PC-9 (cell line): ENCODE measurements around the gene MSI2. TPM values are rescaled to one million over a fixed set of nuclear protein-coding genes. Genes with fewer than 3 reads are reported as not detected.

Experiments used
- BruUV-seq: library from RNA; stranded (reverse); fragments of 400-500 nt; replicated peaks from 2 replicates; lab custom pipeline; 2021; lab: Mats Ljungman, UMichigan
- CTCF ChIA-PET: fragments of 300-600 bp; sonication (Branson Sonifier 250); formaldehyde crosslinking; loops from one replicate; lab custom pipeline; 2022; ENCODE audit warnings: antibody characterized with exemption; lab: Charles Lee
- POLR2A ChIA-PET: fragments of 300-600 bp; sonication (Branson Sonifier 250); formaldehyde crosslinking; loops from one replicate; lab custom pipeline; 2022; ENCODE audit warnings: antibody characterized with exemption; ENCODE audit not compliant: unreplicated experiment; lab: Charles Lee
- DNase-seq, 2 experiments: peaks; one replicate each; pipeline versions ENCODE4 v3.0.0 to v3.0.0-alpha.2; 2015 to 2022; ENCODE audit warnings: mixed read lengths in 1 of 2
- H2AFZ ChIP-seq: fragments of 200-600 bp; sonication (generic); 2 replicates; pipeline ENCODE4 v1.8.1; 2017; ENCODE audit warnings: antibody characterized with exemption
- H3F3A ChIP-seq: fragments of 200-600 bp; sonication (generic); 2 replicates; pipeline ENCODE4 v1.8.1; 2017; ENCODE audit warnings: antibody characterized with exemption, mild to moderate bottlenecking, low read depth; ENCODE audit not compliant: insufficient read depth
- H3K27ac ChIP-seq: fragments of 200-600 bp; sonication (generic); 2 replicates; pipeline ENCODE4 v1.6.1; 2016; ENCODE audit warnings: mixed run types
- H3K27me3 ChIP-seq: fragments of 200-600 bp; sonication (generic); 2 replicates; pipeline ENCODE4 v1.6.1; 2016; ENCODE audit warnings: low read depth, mixed run types; ENCODE audit not compliant: insufficient read depth
- H3K36me3 ChIP-seq: fragments of 200-600 bp; sonication (generic); 2 replicates; pipeline ENCODE4 v1.6.1; 2016; ENCODE audit warnings: low read depth, mixed run types
- H3K4me1 ChIP-seq: fragments of 200-600 bp; sonication (generic); replicated peaks from 2 replicates; pipeline ENCODE4 v1.6.1; 2016; ENCODE audit warnings: mixed run types; ENCODE audit not compliant: insufficient read depth
- H3K4me2 ChIP-seq: fragments of 200-600 bp; sonication (generic); 2 replicates; pipeline ENCODE4 v1.6.1; 2017; ENCODE audit warnings: mixed run types
- H3K4me3 ChIP-seq: fragments of 200-600 bp; sonication (generic); 2 replicates; pipeline ENCODE4 v1.6.1; 2016; ENCODE audit warnings: mixed run types
- H3K79me2 ChIP-seq: fragments of 200-600 bp; sonication (generic); 2 replicates; pipeline ENCODE4 v1.6.1; 2017; ENCODE audit warnings: low read depth, mixed run types
- H3K9me2 ChIP-seq: fragments of 200-600 bp; sonication (generic); 2 replicates; pipeline ENCODE4 v1.8.1; 2017; ENCODE audit warnings: mild to moderate bottlenecking; ENCODE audit not compliant: insufficient read depth
- H3K9me3 ChIP-seq: fragments of 200-600 bp; sonication (generic); 2 replicates; pipeline ENCODE4 v1.8.1; 2016; ENCODE audit warnings: low read depth; ENCODE audit not compliant: insufficient read depth
- H4K20me1 ChIP-seq: fragments of 200-600 bp; sonication (generic); 2 replicates; pipeline ENCODE4 v1.8.1; 2017; ENCODE audit not compliant: insufficient read depth
- EZH2 ChIP-seq: fragments of 200-600 bp; sonication (generic); IDR thresholded peaks from 2 replicates; pipeline ENCODE4 v1.8.0; 2017; ENCODE audit warnings: antibody characterized with exemption, low read depth
- intact Hi-C: fragments of 100-400 bp; cut with micrococcal nuclease; formaldehyde crosslinking; loops from one replicate; pipeline ENCODE4 v1.10.0; 2022; ENCODE audit not compliant: unreplicated experiment
- total RNA-seq: library from RNA; stranded (reverse); gene quantifications from 2 replicates; pipeline ENCODE4 v1.2.3, GENCODE V29; 2021
- TF ChIP-seq, protein P1 (sequence below): fragments of 200-600 bp; sonication (generic); conservative IDR thresholded peaks from 2 replicates; pipeline ENCODE4 v1.6.1; 2017; ENCODE audit warnings: mixed run types, antibody characterized with exemption, mild to moderate bottlenecking, moderate library complexity

Gene MSI2
- total RNA-seq, 1 experiment from 2014 or later = 15.7 TPM

DNA sequence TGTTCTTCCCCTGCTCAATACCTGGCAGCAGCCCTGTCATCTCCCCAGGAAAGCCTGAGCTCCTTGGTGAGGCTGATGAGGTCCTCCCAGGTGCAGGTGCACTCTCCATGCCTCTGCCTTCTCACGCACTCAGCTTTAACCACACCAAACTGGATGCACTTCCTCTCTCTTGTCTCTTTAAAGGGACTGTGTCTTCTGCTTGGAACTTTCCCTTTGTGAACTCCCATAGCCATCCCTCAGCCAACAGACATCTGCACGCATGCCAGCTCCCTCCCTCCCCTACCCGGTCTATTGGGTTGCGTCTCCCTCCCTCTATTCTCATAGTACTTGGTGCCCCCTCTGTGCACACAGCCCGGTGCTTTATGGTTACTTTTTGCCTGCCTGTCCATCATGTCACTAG, 231.2 kb downstream of the MSI2 start:
- Histone ChIP-seq H3F3A (no peaks in the 10 kb centered on the region), H3K9me3 (no peaks in the 10 kb centered on the region), H3K4me2 (no peak overlapping the region), H4K20me1 (no peaks in the 10 kb centered on the region), H3K4me3 (no peak overlapping the region), H3K9me2 (no peaks in the 10 kb centered on the region), H3K79me2 (no peaks in the 10 kb centered on the region), H3K27me3 (peaks cover 29% of the 10 kb centered on the region), H2AFZ (no peak overlapping the region), H3K27ac (no peak overlapping the region), H3K4me1 (no peaks in the 10 kb centered on the region), H3K36me3 (no peaks in the 10 kb centered on the region)
- DNase-seq = peak in 1 of 2 experiments; percentile 19
- CTCF ChIA-PET = no interaction called here
- intact Hi-C loops = no loop called here
- BruUV-seq = no TSS peak
- no peak for TF ChIP-seq EZH2
- TF ChIP-seq, protein P1, sequence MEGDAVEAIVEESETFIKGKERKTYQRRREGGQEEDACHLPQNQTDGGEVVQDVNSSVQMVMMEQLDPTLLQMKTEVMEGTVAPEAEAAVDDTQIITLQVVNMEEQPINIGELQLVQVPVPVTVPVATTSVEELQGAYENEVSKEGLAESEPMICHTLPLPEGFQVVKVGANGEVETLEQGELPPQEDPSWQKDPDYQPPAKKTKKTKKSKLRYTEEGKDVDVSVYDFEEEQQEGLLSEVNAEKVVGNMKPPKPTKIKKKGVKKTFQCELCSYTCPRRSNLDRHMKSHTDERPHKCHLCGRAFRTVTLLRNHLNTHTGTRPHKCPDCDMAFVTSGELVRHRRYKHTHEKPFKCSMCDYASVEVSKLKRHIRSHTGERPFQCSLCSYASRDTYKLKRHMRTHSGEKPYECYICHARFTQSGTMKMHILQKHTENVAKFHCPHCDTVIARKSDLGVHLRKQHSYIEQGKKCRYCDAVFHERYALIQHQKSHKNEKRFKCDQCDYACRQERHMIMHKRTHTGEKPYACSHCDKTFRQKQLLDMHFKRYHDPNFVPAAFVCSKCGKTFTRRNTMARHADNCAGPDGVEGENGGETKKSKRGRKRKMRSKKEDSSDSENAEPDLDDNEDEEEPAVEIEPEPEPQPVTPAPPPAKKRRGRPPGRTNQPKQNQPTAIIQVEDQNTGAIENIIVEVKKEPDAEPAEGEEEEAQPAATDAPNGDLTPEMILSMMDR = no peak
- POLR2A ChIA-PET = no interaction called here

DNA sequence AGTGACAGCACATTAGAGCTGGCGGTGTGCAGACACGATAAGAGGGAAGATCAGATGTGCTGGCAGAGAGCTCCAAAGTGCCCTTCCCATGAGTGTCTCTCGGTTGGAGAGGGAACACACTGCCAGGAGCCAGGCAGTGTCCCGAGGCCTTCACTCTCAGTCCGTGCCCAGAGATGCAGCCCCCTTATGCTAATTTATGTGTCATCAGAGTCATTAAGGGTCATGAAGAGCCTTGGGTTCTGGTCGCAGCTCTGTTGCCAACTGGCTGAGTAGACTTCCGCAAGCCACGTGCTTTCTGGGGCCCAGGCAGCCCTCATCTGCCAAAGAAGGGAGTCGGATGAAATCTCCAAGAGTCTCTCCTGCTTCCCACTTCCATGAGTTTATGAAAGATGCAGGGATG, 232.5 kb downstream of the MSI2 start:
- Histone ChIP-seq H3F3A (no peaks in the 10 kb centered on the region), H3K4me1 (no peaks in the 10 kb centered on the region), H3K79me2 (no peaks in the 10 kb centered on the region), H3K27me3 (peaks cover 32% of the 10 kb centered on the region), H3K4me2 (no peak overlapping the region), H3K27ac (no peak overlapping the region), H3K9me2 (no peaks in the 10 kb centered on the region), H3K4me3 (no peak overlapping the region), H3K9me3 (no peaks in the 10 kb centered on the region), H4K20me1 (no peaks in the 10 kb centered on the region), H2AFZ (no peak overlapping the region), H3K36me3 (no peaks in the 10 kb centered on the region)
- DNase-seq = peak in 1 of 2 experiments; percentile 5
- ChIA-PET POLR2A (no interaction called here), CTCF (interaction anchor here (0.6 kb wide), 1 partner anchor 227 kb away, joined by 3 read pairs; no protein-coding TSS in a partner anchor)
- TF ChIP-seq, protein P1 = no peak
- no peak for TF ChIP-seq EZH2
- BruUV-seq = no TSS peak
- intact Hi-C loops = no loop called here

DNA sequence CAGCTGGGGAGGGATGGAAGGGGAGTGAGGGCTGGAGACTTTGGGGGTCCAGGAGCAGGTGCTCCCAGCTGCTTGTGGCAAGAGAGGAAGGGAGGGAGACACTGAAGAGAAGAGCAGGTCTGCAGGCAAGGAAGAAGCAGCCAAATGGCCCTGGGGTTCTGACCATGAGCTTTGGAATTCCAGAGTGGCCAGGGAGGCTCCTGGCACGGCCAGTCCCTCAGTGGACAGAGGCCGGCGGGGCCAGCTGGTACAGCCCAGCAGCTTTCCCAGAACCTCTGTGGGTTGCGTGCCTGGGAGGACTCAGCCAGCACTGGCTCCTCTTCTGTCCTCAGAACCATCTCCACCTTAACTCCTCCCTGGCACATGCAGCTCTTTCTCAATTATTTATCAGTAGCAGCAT, 233.0 kb downstream of the MSI2 start:
- no peak overlapping the region for H3K27ac ChIP-seq
- H3K4me1 ChIP-seq = no peaks in the 10 kb centered on the region
- POLR2A ChIA-PET = no interaction called here
- intact Hi-C loops = no loop called here
- H4K20me1 ChIP-seq = no peaks in the 10 kb centered on the region
- no peak for TF ChIP-seq EZH2
- TF ChIP-seq, protein P1 = no peak
- H3K4me2 ChIP-seq = no peak overlapping the region
- no peak overlapping the region for H2AFZ ChIP-seq
- BruUV-seq = no TSS peak
- no peaks in the 10 kb centered on the region for H3K79me2 ChIP-seq
- H3K27me3 ChIP-seq = peaks cover 29% of the 10 kb centered on the region
- no peaks in the 10 kb centered on the region for H3K36me3 ChIP-seq
- H3K4me3 ChIP-seq = no peak overlapping the region
- no peaks in the 10 kb centered on the region for H3K9me2 ChIP-seq
- H3F3A ChIP-seq = no peaks in the 10 kb centered on the region
- H3K9me3 ChIP-seq = no peaks in the 10 kb centered on the region
- peak in 1 of 2 experiments; percentile 5 for DNase-seq
- CTCF ChIA-PET = interaction anchor here (0.6 kb wide), 2 partner anchors 23 to 228 kb away, joined by 3 read pairs; no protein-coding TSS in a partner anchor
